Naive thymus-derived CD8-positive, alpha-beta T cell (primary cell): ENCODE measurements around the gene HYCC2. TPM values are rescaled to one million over a fixed set of nuclear protein-coding genes. Genes with fewer than 3 reads are reported as not detected.
A peak's percentile ranks its signal among the peaks of the same experiment; 100 is the strongest.
"Not testable (repeated sequence)": the region's sequence is repeated elsewhere in the genome, so short reads cannot be mapped to it uniquely, and the experiment has no call there.

Source experiments
- ATAC-seq, 2 donors: fragments of 150-1000 bp; cut with Tn5 transposase in 1 of 2; sonication (Bioruptor Pico), chemical (Tn5 transposase) in 1 of 2; 1 replicate in 1 of 2; 2 replicates in 1 of 2; pipeline ENCODE4 v1.10.0; 2021; ENCODE audit warnings: mild to moderate bottlenecking in 2 of 2, moderate library complexity in 2 of 2
- POLR2A ChIA-PET: fragments of 350-600 bp; sonication (Branson Sonifier 250); formaldehyde crosslinking; loops from one replicate; lab custom pipeline; 2021; ENCODE audit warnings: antibody characterized with exemption; lab: Charles Lee
- DNase-seq, 10 donors: peaks; one replicate each; pipeline versions ENCODE4 v3.0.0 to v3.0.0-alpha.2; 2020 to 2022
- H3K27ac Mint-ChIP-seq, 10 donors: one replicate each; pipeline ENCODE4 v1.8.0; 2020 to 2022; ENCODE audit warnings: mild to moderate bottlenecking in 10 of 10, mixed read lengths in 10 of 10, moderate library complexity in 4 of 10, inconsistent platforms in 1 of 10
- H3K27me3 Mint-ChIP-seq, 5 donors: one replicate each; pipeline ENCODE4 v1.8.0; 2021 to 2022; ENCODE audit warnings: mixed read lengths in 5 of 5
- H3K36me3 Mint-ChIP-seq, 3 donors: one replicate each; pipeline ENCODE4 v1.8.0; 2020 to 2022; ENCODE audit warnings: mixed read lengths in 3 of 3, mild to moderate bottlenecking in 2 of 3, inconsistent platforms in 1 of 3
- H3K4me1 Mint-ChIP-seq, 4 donors: one replicate each; pipeline ENCODE4 v1.8.0; 2021 to 2022; ENCODE audit warnings: mixed read lengths in 4 of 4
- H3K4me3 Mint-ChIP-seq, 10 donors: one replicate each; pipeline ENCODE4 v1.8.0; 2020 to 2022; ENCODE audit warnings: mild to moderate bottlenecking in 10 of 10, mixed read lengths in 10 of 10, moderate library complexity in 6 of 10, inconsistent platforms in 1 of 10
- H3K9me3 Mint-ChIP-seq, 9 donors: one replicate each; pipeline ENCODE4 v1.8.0; 2020 to 2022; ENCODE audit warnings: mixed read lengths in 9 of 9, mild to moderate bottlenecking in 3 of 9, inconsistent platforms in 1 of 9, moderate library complexity in 1 of 9
- polyA plus RNA-seq, 3 donors: library from polyadenylated mRNA; unstranded; fragments of 300-500 nt; fragmentation: Illumina TruSeq; gene quantifications; one replicate each; pipeline ENCODE4 v1.2.3, GENCODE V29; 2021
- total RNA-seq, 8 experiments: library from RNA in 2 of 8; stranded (reverse) in 2 of 8; gene quantifications; one replicate each; pipeline ENCODE4 v1.2.3 and lab custom pipeline; 2021 to 2026

HYCC2 gene
- 10 to 100 TPM; 34.2 to 38.1 TPM for total RNA-seq
- 10 to 100 TPM; 20.8 to 32.5 (median 23.0) TPM for polyA plus RNA-seq
- 50.4 to 68.0 (median 59.1) reads per million in 6 experiments for total RNA-seq (lab: John Stamatoyannopoulos, UW)

- ATAC-seq: peak; percentile 93 to 94
- peaks cover 0 to 10% (median 0%) of the 10 kb centered on the region in 3 donors for H3K36me3 Mint-ChIP-seq
- H3K27me3 Mint-ChIP-seq: peaks cover 0 to 2% (median 0%) of the 10 kb centered on the region in 5 donors
- H3K4me3 Mint-ChIP-seq: peak within 1 kb of the TSS; percentile 93 to 99 (median 96)
- H3K9me3 Mint-ChIP-seq: no peaks in the 10 kb centered on the region
- H3K4me1 Mint-ChIP-seq: peaks cover 25 to 58% (median 50%) of the 10 kb centered on the region in 4 donors
- DNase-seq: peak; percentile 84 to 97 (median 94)
- H3K27ac Mint-ChIP-seq: peak within 1 kb of the TSS; percentile 94 to 99 (median 98)
- POLR2A ChIA-PET: interaction anchor here (0.6 to 6.3 kb wide), 9 partner anchors 17 to 208 kb away, joined by 3 to 75 read pairs (median 5); partner anchors contain the start of genes CFLAR, CLK1, NIF3L1 and ORC2
Observed at GRCh38 chr2:201071479-201072200, at the start of gene HYCC2, which contains the start of gene NDUFB3. HYCC2 (minus strand) TSS chr2:201071671; CDS start chr2:201024009, 47,662 bp downstream. NDUFB3 (plus strand) TSS chr2:201072001; CDS start chr2:201078883, 6,882 bp downstream.

- peak overlapping the region; percentile 97 to 100 (median 99) for H3K27ac Mint-ChIP-seq
- DNase-seq: peak in 3 of 10 donors; percentile 24 to 38 (median 37)
- no peaks in the 10 kb centered on the region for H3K27me3 Mint-ChIP-seq
- peak overlapping the region; percentile 89 to 100 (median 98) for H3K4me3 Mint-ChIP-seq
- H3K9me3 Mint-ChIP-seq: no peaks in the 10 kb centered on the region
- POLR2A ChIA-PET: interaction anchor here (0.8 to 5.0 kb wide), 13 partner anchors 18 to 255 kb away, joined by 3 to 75 read pairs (median 6); partner anchors contain the start of genes CASP10, CLK1, HYCC2 and NDUFB3
- peak in 1 of 2 donors; percentile 3 for ATAC-seq
- peaks cover 0 to 11% (median 3%) of the 10 kb centered on the region in 3 donors for H3K36me3 Mint-ChIP-seq
- H3K4me1 Mint-ChIP-seq: peaks cover 40 to 82% (median 66%) of the 10 kb centered on the region in 4 donors
Observed at GRCh38 chr2:201118961-201119854, 47.7 kb upstream of the HYCC2 start.

- H3K4me3 Mint-ChIP-seq: peak overlapping the region; percentile 89 to 100 (median 98)
- peaks cover 38 to 79% (median 63%) of the 10 kb centered on the region in 4 donors for H3K4me1 Mint-ChIP-seq
- no peaks in the 10 kb centered on the region for H3K27me3 Mint-ChIP-seq
- ATAC-seq (peak; percentile 55 to 60), DNase-seq (peak; percentile 68 to 90 (median 78))
- H3K9me3 Mint-ChIP-seq: no peaks in the 10 kb centered on the region
- POLR2A ChIA-PET: interaction anchor here (0.8 to 5.0 kb wide), 27 partner anchors 12 to 405 kb away, joined by 3 to 75 read pairs (median 5); partner anchors contain the start of genes CASP10, CASP8, CLK1 and HYCC2
- peaks cover 0 to 11% (median 3%) of the 10 kb centered on the region in 3 donors for H3K36me3 Mint-ChIP-seq
- H3K27ac Mint-ChIP-seq: peak overlapping the region; percentile 97 to 100 (median 99)
Observed at GRCh38 chr2:201118121-201118960, 46.9 kb upstream of the HYCC2 start.

- H3K9me3 Mint-ChIP-seq, H3K27me3 Mint-ChIP-seq, H3K36me3 Mint-ChIP-seq: not testable (repeated sequence)
- Mint-ChIP-seq H3K4me1 (peaks cover 40 to 75% (median 61%) of the 10 kb centered on the region in 4 donors), H3K27ac (peak overlapping the region; percentile 97 to 100 (median 99)), H3K4me3 (peak overlapping the region; percentile 89 to 100 (median 98))
- peak in 1 of 2 donors; percentile 10 for ATAC-seq
- POLR2A ChIA-PET: interaction anchor here (0.8 to 5.0 kb wide), 27 partner anchors 12 to 404 kb away, joined by 3 to 75 read pairs (median 5); partner anchors contain the start of genes CASP10, CASP8, CLK1 and HYCC2
- DNase-seq: peak in 3 of 10 donors; percentile 16 to 69 (median 30)
Observed at GRCh38 chr2:201117735-201118094, 46.2 kb upstream of the HYCC2 start.

- H3K9me3 Mint-ChIP-seq: no peaks in the 10 kb centered on the region
- ATAC-seq (peak; percentile 19 to 22), DNase-seq (peak in 8 of 10 donors; percentile 19 to 68 (median 35))
- POLR2A ChIA-PET: interaction anchor here (0.6 to 5.0 kb wide), 34 partner anchors 10 to 404 kb away, joined by 3 to 75 read pairs (median 6); partner anchors contain the start of genes BZW1, CASP10, CASP8 and CLK1
- H3K4me3 Mint-ChIP-seq: peak overlapping the region; percentile 89 to 100 (median 98)
- H3K36me3 Mint-ChIP-seq: peaks cover 0 to 3% (median 1%) of the 10 kb centered on the region in 3 donors
- H3K27ac Mint-ChIP-seq: peak overlapping the region; percentile 97 to 100 (median 99)
- H3K27me3 Mint-ChIP-seq: no peaks in the 10 kb centered on the region
- peaks cover 34 to 73% (median 56%) of the 10 kb centered on the region in 4 donors for H3K4me1 Mint-ChIP-seq
Observed at GRCh38 chr2:201116959-201117734, 45.7 kb upstream of the HYCC2 start.

- POLR2A ChIA-PET: interaction anchor here (0.6 to 5.0 kb wide), 31 partner anchors 9 to 403 kb away, joined by 3 to 75 read pairs (median 7); partner anchors contain the start of genes BZW1, CASP10, CLK1 and HYCC2
- peaks cover 29 to 67% (median 49%) of the 10 kb centered on the region in 4 donors for H3K4me1 Mint-ChIP-seq
- ATAC-seq: peak; percentile 47 to 57
- peak within 1 kb of the TSS; percentile 89 to 100 (median 98) for H3K4me3 Mint-ChIP-seq
- peak within 1 kb of the TSS; percentile 97 to 100 (median 99) for H3K27ac Mint-ChIP-seq
- no peaks in the 10 kb centered on the region for H3K27me3 Mint-ChIP-seq
- H3K9me3 Mint-ChIP-seq: no peaks in the 10 kb centered on the region
- peak; percentile 60 to 89 (median 76) for DNase-seq
- peaks cover 0 to 1% (median 0%) of the 10 kb centered on the region in 3 donors for H3K36me3 Mint-ChIP-seq
Observed at GRCh38 chr2:201116115-201116958, 44.9 kb upstream of the HYCC2 start, which contains the start of gene CFLAR. CFLAR (plus strand) TSS chr2:201116164; CDS start chr2:201129866, 13,702 bp downstream.

- POLR2A ChIA-PET: interaction anchor here (1.9 to 5.0 kb wide), 6 partner anchors 44 to 304 kb away, joined by 8 to 75 read pairs (median 30); partner anchors contain the start of genes BZW1, HYCC2, NDUFB3 and NIF3L1
- peak overlapping the region; percentile 83 to 99 (median 98) for H3K27ac Mint-ChIP-seq
- no peaks in the 10 kb centered on the region for H3K27me3 Mint-ChIP-seq
- DNase-seq: no peak
- H3K4me3 Mint-ChIP-seq: peak overlapping the region; percentile 89 to 100 (median 98)
- no peaks in the 10 kb centered on the region for H3K9me3 Mint-ChIP-seq
- no peak for ATAC-seq
- H3K4me1 Mint-ChIP-seq: peaks cover 22 to 54% (median 36%) of the 10 kb centered on the region in 4 donors
- H3K36me3 Mint-ChIP-seq: no peaks in the 10 kb centered on the region
Observed at GRCh38 chr2:201114846-201115245, 43.4 kb upstream of the HYCC2 start.

- peak overlapping the region; percentile 9 to 100 (median 98) for H3K4me3 Mint-ChIP-seq
- H3K4me1 Mint-ChIP-seq: peaks cover 20 to 50% (median 34%) of the 10 kb centered on the region in 4 donors
- no peaks in the 10 kb centered on the region for H3K9me3 Mint-ChIP-seq
- POLR2A ChIA-PET: interaction anchor here (1.3 to 4.5 kb wide), 2 partner anchors 43 to 118 kb away, joined by 3 to 75 read pairs; partner anchors contain the start of genes HYCC2 and NDUFB3
- H3K36me3 Mint-ChIP-seq: no peaks in the 10 kb centered on the region
- no peaks in the 10 kb centered on the region for H3K27me3 Mint-ChIP-seq
- ATAC-seq: no peak
- DNase-seq: no peak
- peak overlapping the region; percentile 18 to 99 (median 98) for H3K27ac Mint-ChIP-seq
Observed at GRCh38 chr2:201114350-201114749, 42.9 kb upstream of the HYCC2 start.

- DNase-seq (no peak), ATAC-seq (no peak)
- peaks cover 0 to 4% (median 0%) of the 10 kb centered on the region in 3 donors for H3K36me3 Mint-ChIP-seq
- POLR2A ChIA-PET: no interaction called here
- H3K27me3 Mint-ChIP-seq: no peaks in the 10 kb centered on the region
- no peak overlapping the region for H3K4me3 Mint-ChIP-seq
- peaks cover 0 to 2% (median 0%) of the 10 kb centered on the region in 9 donors for H3K9me3 Mint-ChIP-seq
- H3K27ac Mint-ChIP-seq: peak overlapping the region in 4 of 10 donors; percentile 29 to 80 (median 40)
- peaks cover 13 to 32% (median 23%) of the 10 kb centered on the region in 4 donors for H3K4me1 Mint-ChIP-seq
Observed at GRCh38 chr2:201111096-201111495, 39.6 kb upstream of the HYCC2 start.
